HUES64 (cell line): ENCODE results near the gene ALPG.

ENCODE experiments used
- H3K27ac ChIP-seq: 2 replicates; pipeline ENCODE4 v1.7.0; 2013; ENCODE audit warnings: low read depth, low read length, inconsistent platforms
- H3K27me3 ChIP-seq: 2 replicates; pipeline ENCODE4 v1.6.1; 2013; ENCODE audit warnings: mild to moderate bottlenecking, low read length; ENCODE audit not compliant: insufficient read depth
- H3K36me3 ChIP-seq: 2 replicates; pipeline ENCODE4 v1.6.1; 2013; ENCODE audit warnings: mild to moderate bottlenecking, low read length; ENCODE audit not compliant: insufficient read depth
- H3K4me1 ChIP-seq: 2 replicates; pipeline ENCODE4 v1.6.1; 2013; ENCODE audit warnings: mild to moderate bottlenecking, low read length, moderate library complexity; ENCODE audit not compliant: insufficient read depth
- H3K4me3 ChIP-seq: 2 replicates; pipeline ENCODE4 v1.5.1; 2013; ENCODE audit warnings: mild to moderate bottlenecking, low read length, moderate library complexity
- H3K9ac ChIP-seq: 2 replicates; pipeline ENCODE4 v1.6.1; 2013; ENCODE audit warnings: mild to moderate bottlenecking, low read depth, low read length
- H3K9me3 ChIP-seq: 2 replicates; pipeline ENCODE4 v1.6.1; 2013; ENCODE audit warnings: low read depth, low read length; ENCODE audit not compliant: insufficient read depth
- WGBS: fragments of 150-250, 120-280 bp; methylation state at CpG from one replicate; pipeline ENCODE4 v1.1.7; 2013; ENCODE audit warnings: missing lambda C conversion rate; 5-methylcytosine and 5-hydroxymethylcytosine counted together

ALPG gene

GRCh38 chr2:232455426-232456255 is 49.0 kb downstream of the ALPG start, which contains the start of gene ALPI:
Gene ALPI, plus strand, starts transcription at chr2:232456153. Its CDS starts 47 bp downstream, at chr2:232456200.
- WGBS: 93% methylated on average over 14 of the region's 14 CpGs
- no peaks in the 10 kb centered on the region for H3K4me1 ChIP-seq
- H3K4me3 ChIP-seq: no peak within 1 kb of the TSS

GRCh38 chr2:232456296-232457120 is 49.9 kb downstream of the ALPG start:
- no peaks in the 10 kb centered on the region for H3K27me3 ChIP-seq
- H3K4me3 ChIP-seq: no peak overlapping the region
- 93% methylated on average over 27 of the region's 27 CpGs for WGBS
- no peaks in the 10 kb centered on the region for H3K36me3 ChIP-seq
- no peak overlapping the region for H3K27ac ChIP-seq
- no peaks in the 10 kb centered on the region for H3K4me1 ChIP-seq
- no peaks in the 10 kb centered on the region for H3K9me3 ChIP-seq
- no peak overlapping the region for H3K9ac ChIP-seq

More at GRCh38 chr2:232455426-232456255, 49.0 kb downstream of the ALPG start, which contains the start of gene ALPI:
- Histone ChIP-seq H3K27me3 (no peaks in the 10 kb centered on the region), H3K36me3 (no peaks in the 10 kb centered on the region), H3K9ac (no peak within 1 kb of the TSS), H3K27ac (no peak within 1 kb of the TSS), H3K9me3 (no peaks in the 10 kb centered on the region)

- no peak overlapping the region for H3K27ac ChIP-seq
- H3K9ac ChIP-seq: no peak overlapping the region
- H3K36me3 ChIP-seq: no peaks in the 10 kb centered on the region
- 92% methylated on average over 21 of the region's 21 CpGs for WGBS
- H3K4me1 ChIP-seq: no peaks in the 10 kb centered on the region
- H3K9me3 ChIP-seq: no peaks in the 10 kb centered on the region
- no peaks in the 10 kb centered on the region for H3K27me3 ChIP-seq
- H3K4me3 ChIP-seq: no peak overlapping the region
Observed at GRCh38 chr2:232457121-232458011, 50.7 kb downstream of the ALPG start.

DNA sequence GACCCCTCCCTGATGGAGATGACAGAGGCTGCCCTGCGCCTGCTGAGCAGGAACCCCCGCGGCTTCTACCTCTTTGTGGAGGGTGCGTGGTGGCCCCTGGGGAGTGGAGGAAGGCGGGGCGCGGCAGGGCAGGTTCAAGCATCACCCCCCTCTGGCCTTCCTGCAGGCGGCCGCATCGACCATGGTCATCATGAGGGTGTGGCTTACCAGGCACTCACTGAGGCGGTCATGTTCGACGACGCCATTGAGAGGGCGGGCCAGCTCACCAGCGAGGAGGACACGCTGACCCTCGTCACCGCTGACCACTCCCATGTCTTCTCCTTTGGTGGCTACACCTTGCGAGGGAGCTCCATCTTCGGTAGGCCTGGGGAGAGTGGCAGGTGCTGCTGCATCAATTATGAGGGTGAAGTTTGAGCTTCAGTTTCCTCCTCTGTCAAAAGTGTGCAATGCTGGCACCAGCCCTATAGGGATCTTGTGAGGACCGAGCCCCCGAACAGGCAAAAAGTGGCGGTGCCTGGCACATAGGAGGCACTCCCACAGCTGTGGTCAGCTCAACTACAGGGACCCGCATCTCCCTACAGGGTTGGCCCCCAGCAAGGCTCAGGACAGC is 51.5 kb downstream of the ALPG start:
- Histone ChIP-seq H3K9me3 (no peaks in the 10 kb centered on the region), H3K4me1 (no peaks in the 10 kb centered on the region), H3K27ac (no peak overlapping the region), H3K9ac (no peak overlapping the region), H3K4me3 (no peak overlapping the region), H3K27me3 (no peaks in the 10 kb centered on the region), H3K36me3 (no peaks in the 10 kb centered on the region)
- WGBS: 93% methylated on average over 25 of the region's 25 CpGs

GRCh38 chr2:232458661-232459418 is 52.2 kb downstream of the ALPG start:
- no peaks in the 10 kb centered on the region for H3K36me3 ChIP-seq
- WGBS: 95% methylated on average over 56 of the region's 56 CpGs
- H3K4me3 ChIP-seq: no peak overlapping the region

GRCh38 chr2:232459419-232460035 is 52.9 kb downstream of the ALPG start:
- WGBS: 93% methylated on average over 11 of the region's 11 CpGs
- no peaks in the 10 kb centered on the region for H3K36me3 ChIP-seq
- no peaks in the 10 kb centered on the region for H3K4me1 ChIP-seq
- no peak overlapping the region for H3K9ac ChIP-seq
- no peak overlapping the region for H3K27ac ChIP-seq
- H3K27me3 ChIP-seq: no peaks in the 10 kb centered on the region
- no peaks in the 10 kb centered on the region for H3K9me3 ChIP-seq
- no peak overlapping the region for H3K4me3 ChIP-seq

More at GRCh38 chr2:232458661-232459418, 52.2 kb downstream of the ALPG start:
- Histone ChIP-seq H3K4me1 (no peaks in the 10 kb centered on the region), H3K27ac (no peak overlapping the region), H3K9me3 (no peaks in the 10 kb centered on the region), H3K9ac (no peak overlapping the region), H3K27me3 (no peaks in the 10 kb centered on the region)

GRCh38 chr2:232460171-232460570 is 53.5 kb downstream of the ALPG start:
- H3K9me3 ChIP-seq: no peaks in the 10 kb centered on the region
- WGBS: 76% methylated on average over 2 of the region's 2 CpGs

More at GRCh38 chr2:232460171-232460570, 53.5 kb downstream of the ALPG start:
- Histone ChIP-seq H3K9ac (no peak overlapping the region), H3K4me1 (no peaks in the 10 kb centered on the region), H3K27ac (no peak overlapping the region), H3K27me3 (no peaks in the 10 kb centered on the region), H3K36me3 (no peaks in the 10 kb centered on the region), H3K4me3 (no peak overlapping the region)
